GM18861 (cell line): ENCODE results near the gene OR1F1.

Source experiments
- ATAC-seq: cut with Tn5 transposase; IDR thresholded peaks from one replicate; pipeline ENCODE4 v1.9.1; 2021; ENCODE audit not compliant: unreplicated experiment

OR1F1 gene

DNA sequence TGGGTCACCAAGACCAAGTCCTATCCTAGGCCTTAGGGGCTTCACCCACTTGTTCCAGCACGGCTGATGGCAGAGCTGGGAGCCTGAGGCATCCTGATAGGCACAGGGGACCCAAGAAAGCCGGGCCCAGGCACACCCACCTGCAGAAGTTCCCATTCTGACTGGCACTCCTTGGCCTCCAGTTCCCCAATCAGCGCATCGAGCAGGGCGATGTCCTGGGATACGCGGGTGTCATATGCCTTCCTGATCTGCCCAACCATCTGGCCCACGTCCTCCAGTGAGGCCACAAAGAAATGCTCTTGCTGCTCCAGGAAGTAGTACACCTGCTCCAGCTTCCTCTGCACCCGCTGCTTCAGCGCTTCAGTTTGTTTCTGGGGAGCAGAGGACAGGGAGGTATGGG is 58.9 kb downstream of the OR1F1 start:
- no peak for ATAC-seq

DNA sequence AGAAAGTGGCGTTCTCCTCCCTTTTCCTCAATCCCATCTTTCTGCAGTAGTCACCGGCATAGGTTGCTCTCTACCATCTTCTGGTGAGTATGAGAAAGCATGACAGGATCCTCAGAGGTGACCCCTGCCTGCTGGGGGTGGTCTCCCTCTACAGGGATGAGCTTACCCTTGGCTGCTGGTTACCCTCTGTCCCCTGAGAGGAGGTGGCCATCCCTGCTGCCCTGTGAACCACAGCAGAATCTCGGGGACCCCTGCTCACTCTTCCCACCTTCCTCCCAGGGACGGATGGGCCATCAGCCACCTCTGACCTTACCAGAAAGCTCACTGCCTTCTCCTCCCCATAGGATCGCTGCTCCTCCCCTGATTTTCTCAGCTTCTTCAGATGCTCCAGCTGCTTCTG is 60.6 kb downstream of the OR1F1 start:
- no peak for ATAC-seq

DNA sequence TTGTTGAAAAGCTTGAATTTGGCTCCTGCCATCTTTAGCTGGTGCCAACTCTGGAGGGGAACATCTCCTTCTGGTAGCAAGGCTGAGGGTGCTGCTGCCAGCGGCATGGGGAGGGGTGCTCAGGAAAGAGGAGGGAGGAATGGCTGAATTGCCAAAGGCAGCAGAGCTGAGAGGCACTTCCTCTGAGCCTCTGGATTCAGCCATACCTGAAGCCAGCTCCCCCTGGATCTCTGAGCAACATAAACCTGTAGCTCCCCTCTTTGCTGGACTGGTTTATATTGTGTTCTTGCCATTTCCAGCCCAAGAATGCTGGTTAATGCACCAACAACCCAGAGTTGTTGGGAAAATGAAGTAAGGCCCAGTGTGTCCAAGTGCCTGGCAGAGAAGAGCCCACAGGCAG is 61.0 kb downstream of the OR1F1 start:
- no peak for ATAC-seq

DNA sequence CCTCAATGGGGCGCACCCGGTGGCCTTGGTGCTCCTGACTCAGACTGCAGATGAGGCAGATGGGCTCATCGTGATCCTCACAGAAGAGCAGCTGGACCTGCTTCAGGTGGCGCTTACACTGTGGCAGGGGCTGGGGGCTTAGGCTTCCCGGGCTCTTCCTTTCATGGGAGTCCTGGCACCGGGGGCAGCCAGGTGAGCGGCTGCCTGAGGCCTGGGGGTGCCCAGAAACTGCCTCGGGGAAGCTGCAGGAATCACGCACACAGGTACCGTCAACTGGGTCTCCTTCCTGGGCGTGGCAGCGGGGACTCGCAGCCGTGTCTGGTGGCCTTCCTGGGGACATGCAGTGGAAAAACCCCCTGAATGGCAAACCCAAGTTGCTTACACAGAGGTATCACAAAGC is 61.4 kb downstream of the OR1F1 start:
- no peak for ATAC-seq

DNA sequence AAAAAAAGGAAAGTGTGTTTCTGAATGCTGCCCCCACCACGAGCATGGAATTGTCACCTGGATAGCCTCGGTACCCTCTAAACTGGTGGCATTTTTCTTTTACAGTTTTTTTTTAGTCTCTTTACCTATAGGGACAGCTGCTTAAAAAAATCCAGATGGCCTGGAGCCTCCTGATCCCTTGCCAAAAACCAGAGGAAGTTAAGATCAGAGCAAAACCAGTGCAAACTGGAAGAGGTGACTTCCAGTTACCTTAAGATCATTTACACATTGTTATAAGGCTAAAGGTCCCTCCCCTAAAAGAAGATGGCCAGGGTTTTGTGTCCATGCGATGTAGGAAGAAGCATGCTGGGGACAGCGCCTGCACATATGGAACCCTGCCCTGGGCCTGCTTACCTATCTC is 65.0 kb downstream of the OR1F1 start:
- no peak for ATAC-seq

DNA sequence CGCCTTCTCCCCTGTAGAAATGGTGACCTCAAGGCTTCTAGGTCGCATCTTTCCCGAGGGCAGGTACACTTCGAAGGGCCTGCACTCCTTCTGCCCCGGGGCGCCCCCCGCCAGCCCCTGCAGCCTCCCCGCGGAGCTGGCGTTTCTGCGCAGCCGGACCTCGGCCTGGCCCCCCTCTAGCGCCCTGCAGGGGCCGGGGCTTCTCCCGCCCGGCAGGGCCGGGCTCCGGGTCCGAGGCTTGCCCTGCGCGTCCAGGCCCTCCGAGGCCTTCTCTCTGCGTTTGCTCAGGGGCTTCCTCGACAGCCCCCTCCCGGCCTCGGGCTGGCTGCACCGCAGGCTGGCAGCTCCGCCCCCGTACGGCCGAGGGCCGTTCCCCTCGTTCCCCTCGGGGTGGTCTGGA is 66.3 kb downstream of the OR1F1 start:
- ATAC-seq, result no peak
